Muscle of arm (tissue), 12 donors: ENCODE measurements around the gene CLDN14. TPM values are rescaled to one million over a fixed set of nuclear protein-coding genes. Genes with fewer than 3 reads are reported as not detected.

Source experiments
- DNase-seq: peaks from one replicate; pipeline ENCODE4 v3.0.0-alpha.2; 2013
- polyA plus RNA-seq, 12 donors: library from polyadenylated mRNA; unstranded; fragments of 120-200 nt; gene quantifications; one replicate each; pipeline ENCODE4 v1.2.1, GENCODE V29; 2013; ENCODE audit not compliant: insufficient read length in 12 of 12

The CLDN14 gene
- polyA plus RNA-seq, 12 donors, result 0.49 to 8.5 (median 1.8) TPM; not detected in 2

DNA sequence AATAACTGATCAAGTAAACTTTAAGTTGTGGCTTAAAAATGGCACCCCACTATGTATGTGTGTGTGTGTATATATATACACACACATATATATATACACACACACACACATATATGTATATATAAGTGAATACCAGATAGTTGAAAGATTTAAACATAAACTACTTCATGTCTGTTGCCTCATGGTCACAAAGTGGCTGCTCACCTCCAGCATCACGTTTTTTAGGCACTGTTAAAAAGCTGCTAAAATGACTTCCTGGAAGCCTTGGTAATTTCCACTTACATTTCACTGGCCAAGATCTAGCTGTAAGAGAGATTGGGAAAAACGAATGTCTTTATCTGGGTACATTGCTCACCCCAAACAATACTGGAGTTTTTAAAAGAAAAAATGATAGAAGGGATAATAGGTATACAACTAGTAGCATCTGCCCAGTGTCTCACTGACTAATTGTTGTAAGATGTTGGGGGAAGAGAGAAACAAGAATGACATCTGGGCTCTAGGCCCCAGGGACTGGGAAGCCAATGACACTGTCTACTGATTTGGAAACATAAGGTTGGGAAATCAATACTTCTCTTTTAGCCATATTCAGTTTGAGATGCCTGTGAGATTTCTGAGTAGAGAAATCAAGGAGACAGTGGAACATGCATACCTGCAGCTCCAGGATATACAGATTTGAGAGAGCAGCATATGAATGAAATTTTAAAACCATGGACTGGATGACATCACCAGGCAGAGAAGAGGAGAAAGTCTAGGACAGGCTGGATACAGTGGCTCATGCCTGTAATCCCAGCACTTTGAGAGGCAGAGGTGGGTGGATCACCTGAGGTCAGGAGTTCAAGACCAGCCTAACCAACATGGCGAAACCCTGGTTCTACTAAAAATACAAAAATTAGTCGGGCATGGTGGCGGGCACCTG is 42.8 kb downstream of the CLDN14 start:
- no peak for DNase-seq

DNA sequence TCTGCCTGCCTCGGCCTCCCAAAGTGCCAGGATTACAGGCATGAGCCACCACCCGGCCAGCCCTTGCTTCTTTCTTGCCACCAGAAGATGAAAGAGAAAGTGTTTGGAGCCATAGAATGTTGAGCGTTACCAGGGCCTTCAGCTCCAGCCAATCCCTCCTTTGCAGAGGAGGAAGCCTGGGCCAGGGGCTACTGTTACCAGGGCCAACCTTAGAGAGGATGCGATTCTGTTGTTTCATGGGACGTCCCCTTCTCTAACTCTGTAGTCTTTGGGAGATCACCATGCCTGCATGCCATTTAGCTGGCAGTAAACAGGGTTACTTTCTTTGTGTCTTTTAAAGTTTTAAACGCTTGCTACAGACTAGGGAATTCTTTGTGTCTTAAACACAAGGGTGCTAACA is 45.8 kb downstream of the CLDN14 start:
- no peak for DNase-seq

DNA sequence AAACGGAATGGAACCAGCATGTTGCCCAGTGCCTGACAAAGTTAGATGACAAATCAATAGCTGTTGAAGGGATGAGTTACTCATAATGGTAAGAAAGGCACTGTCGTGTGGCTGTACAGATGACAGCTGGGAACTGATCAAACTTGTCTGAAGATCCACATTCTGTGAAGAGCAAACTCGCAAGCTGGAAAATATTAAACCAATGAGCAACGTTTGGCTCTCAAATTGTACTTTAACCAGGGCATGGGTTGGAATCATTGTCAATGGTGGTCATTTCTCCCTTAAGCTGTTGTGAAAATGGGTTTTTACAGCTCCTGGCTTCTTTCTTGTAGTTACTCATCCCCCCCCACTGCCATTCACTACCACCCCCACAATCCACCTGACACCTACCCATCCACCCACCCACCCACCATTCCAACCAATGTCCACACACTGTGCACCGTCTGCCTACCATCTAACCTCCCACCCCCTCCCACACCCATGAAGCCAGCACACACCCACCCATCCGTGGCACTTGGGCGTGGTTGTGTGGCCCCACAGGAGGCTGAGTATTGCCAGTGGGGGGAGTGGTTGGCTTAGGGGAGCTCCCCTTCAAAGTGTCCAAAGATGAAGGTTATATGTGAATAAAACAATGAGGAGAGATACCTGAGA is 46.7 kb downstream of the CLDN14 start:
- DNase-seq, result no peak

DNA sequence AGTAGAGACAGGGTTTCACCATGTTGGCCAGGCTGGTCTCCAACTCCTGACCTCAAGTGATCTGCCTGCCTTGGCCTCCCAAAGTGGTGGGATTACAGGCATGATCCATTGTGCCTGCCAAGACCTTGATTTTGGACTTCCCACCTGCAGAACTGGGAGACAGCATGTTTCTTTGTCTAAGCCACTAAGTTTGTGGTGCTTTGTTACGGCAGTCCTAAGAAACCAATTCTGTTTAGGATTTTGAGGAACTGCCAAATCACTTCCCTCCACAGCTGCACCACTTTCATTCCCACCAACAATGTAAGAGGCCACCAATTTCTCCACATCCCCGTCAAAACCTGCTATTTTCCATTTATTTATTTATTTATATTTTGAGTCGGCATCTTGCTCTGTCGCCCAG is 48.7 kb downstream of the CLDN14 start:
- no peak for DNase-seq

DNA sequence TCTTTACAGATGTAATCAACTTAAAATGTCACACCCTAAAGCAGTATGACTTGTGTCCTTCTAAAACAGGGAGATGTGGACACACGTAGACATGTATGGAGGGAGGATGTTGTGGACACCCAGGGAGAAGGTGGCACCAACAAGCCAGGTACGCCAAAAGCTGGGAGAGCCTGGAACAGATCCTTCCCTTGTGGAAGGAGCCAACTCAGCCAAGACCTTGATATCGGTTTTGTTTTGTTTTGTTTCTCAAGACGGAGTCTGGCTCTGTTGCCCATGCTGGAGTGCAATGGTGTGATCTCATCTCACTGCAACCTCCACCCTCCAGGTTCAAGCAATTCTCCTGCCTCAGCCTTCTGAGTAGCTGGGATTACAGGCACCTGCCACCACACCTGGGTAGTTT is 49.1 kb downstream of the CLDN14 start:
- DNase-seq, result no peak

DNA sequence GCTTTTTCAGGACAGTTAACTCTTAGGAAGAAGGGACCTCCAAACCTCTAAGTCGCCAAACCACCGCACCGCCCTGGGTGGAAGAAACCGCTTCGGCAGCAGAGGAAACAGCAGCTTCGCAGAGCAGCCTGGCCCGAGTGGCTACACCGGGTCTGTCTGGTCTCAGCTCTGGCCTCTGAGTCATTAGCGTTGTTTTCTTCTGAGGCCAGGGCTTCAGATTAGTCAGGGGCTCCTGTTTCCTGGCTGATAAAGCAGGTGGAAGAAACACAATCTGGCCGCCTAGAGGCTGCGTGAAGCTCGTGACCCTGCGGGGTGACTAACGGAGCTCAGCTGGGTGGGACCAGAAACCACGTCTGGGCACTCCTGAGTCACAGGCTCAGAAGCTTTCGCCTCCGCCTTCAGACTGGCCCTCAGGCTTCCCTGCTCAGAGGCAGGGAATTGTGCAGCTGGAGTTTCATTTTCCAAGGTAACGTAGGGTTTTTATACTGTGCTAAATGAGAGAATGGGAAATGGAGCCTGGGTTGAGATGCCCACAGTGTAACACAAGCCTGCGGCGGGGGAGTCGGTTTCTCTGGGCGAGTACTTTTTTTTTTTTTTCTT is 49.9 kb downstream of the CLDN14 start:
- peak; percentile 38 for DNase-seq

DNA sequence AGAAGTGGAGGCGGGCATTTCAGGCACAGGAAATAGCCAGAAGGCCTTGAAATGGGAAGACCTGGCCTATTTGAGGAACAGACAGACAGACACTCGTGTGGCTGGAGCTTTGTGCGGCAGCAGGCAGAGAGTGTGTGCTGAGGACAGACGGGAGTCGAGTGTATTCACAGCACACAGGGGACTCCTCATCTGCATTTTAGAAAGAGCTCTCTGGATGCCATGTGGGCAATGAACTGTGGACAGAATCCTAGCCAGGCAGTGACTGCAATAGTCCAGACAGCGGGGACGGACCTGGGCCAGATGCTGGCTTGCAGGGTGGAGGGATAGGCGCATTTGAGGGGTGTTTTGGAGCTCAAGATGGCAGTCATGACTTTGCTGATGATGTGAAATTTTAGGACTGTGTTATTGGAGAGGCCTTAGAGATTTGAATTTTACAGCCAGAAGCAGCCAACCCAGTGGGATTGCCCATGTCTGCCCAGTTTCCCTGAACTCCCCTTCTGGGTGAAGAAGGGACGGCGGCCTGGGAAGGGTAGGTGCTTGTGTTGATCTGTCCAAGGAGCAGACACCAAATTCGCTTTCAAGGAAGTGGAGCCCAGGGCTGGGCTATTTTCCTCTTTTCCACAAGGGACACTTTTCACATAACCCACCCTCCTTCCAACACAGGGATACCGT is 51.0 kb downstream of the CLDN14 start:
- no peak for DNase-seq

DNA sequence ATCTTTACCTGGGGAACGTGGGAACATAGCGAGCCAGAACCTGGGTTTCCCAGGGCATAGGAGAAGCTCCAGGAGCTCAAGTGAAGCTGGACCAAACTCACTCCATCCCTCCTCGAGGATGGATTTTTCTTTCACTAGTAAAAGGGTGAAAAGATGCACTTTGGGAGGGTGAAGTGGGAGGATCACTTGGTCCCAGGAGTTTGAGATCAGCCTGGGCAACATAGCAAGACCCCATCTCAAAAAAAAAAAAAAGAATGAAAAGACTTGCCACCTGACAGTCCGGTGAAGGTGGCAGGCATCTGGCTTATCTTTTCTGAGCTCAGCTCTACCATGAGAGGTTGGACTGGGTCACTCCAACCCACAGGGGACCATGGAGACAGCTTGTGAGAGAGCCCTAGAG is 52.4 kb downstream of the CLDN14 start:
- no peak for DNase-seq

DNA sequence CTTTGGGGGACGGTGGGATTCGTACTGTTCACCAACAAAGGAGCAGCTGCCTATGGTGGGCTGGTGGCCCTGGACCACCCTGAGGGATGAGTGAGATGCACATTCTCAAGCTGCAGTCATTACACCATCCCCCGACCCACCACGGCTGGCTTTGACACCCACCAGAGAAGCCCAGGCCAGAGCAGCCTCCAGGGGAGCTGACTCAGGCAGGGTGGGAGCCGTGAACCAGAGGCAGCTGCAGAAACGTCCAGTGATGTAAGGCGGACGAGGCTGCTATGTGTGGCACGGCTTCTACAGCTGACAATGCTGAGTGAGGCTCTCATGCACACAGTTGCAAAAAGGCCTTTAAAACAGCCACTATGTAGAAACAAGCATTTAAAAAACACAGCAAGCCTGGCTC is 54.6 kb downstream of the CLDN14 start:
- DNase-seq, result peak; percentile 34

DNA sequence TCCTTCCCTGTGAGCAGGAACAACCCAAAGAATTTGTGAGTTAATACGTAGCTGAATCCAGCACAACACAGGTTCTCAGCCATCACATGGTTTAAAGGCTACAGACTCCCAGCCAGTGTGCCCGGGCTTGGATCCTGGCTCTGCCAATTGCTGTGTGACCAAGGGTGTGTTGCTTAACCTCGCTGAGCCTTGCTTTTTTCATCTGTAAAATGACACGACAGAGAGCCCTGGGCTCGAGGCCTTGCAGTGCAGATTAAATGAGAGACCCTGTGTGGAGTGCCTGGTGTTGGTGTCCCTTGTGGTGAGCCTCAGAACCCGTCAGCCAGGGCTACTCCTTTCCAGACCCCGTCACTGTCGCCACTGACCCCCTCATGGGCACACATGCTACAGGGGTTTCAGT is 55.3 kb downstream of the CLDN14 start:
- DNase-seq, result no peak

DNA sequence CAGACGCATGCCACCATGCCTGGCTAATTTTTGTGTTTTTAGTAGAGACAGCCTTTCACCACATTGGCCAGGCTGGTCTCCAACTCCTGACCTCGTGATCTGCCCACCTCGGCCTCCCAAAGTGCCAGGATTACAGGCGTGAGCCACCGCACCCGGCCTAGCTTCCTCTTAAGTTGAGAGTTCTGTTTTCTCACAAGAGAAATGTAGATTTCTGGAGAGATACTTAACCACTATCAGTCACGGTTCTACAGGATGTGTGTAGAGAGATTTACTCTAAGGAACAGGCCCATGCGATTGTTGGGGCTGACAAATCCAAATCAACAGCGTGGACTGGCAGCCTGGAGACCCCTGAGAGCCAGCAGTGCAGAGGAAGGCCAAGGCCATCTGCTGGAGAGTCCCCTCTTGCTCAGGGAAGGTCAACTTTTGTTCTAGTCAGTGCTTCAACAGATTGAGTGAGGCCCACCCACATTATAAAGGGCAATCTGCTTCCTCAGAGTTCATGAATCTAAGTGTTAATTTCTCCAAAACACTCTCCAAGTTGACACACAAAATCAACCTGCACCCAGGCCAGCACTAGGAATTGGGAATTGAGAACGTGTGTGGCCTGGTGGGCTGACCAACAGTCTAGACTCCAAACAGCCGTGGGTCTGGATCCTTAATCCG is 56.0 kb downstream of the CLDN14 start:
- no peak for DNase-seq

DNA sequence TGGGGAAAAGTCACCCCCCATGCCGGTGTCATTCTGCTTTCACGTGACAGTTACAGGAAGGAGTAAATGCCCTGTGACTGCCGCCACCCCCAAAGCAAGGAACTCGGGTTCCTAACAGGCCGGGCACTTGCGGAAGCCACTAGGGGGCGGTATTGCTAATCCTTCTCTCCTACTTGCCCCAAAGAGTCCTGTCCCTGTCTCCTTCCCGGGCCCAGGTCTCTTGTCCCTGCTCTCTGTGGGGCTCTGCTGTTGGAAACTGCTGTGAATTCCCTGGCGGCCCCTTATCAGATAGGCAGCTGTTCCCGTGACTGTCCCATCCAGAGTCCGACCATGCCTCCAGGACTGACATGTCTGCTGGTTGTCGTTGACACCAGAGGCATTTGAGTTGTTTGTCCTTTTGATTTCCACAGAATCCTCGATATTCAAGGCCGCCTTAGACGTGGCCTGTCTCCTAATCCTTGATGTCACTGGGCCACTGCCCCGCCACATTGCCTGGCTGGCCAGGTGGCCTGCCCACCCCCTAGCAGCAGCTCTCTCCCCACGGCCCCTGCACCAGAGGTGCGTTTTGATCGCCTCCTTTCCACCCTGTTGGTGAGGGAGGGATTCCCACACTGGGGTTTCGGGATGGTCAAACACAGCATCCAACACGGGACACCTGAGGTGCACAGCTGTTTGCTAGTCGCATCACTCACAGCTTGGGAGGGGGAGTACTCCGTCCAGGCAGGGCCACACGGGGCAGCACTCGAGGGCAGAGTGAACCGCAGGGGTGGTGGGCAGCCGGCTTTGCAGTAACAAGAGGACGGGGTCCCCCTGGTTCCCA is 57.4 kb downstream of the CLDN14 start:
- DNase-seq, result no peak

DNA sequence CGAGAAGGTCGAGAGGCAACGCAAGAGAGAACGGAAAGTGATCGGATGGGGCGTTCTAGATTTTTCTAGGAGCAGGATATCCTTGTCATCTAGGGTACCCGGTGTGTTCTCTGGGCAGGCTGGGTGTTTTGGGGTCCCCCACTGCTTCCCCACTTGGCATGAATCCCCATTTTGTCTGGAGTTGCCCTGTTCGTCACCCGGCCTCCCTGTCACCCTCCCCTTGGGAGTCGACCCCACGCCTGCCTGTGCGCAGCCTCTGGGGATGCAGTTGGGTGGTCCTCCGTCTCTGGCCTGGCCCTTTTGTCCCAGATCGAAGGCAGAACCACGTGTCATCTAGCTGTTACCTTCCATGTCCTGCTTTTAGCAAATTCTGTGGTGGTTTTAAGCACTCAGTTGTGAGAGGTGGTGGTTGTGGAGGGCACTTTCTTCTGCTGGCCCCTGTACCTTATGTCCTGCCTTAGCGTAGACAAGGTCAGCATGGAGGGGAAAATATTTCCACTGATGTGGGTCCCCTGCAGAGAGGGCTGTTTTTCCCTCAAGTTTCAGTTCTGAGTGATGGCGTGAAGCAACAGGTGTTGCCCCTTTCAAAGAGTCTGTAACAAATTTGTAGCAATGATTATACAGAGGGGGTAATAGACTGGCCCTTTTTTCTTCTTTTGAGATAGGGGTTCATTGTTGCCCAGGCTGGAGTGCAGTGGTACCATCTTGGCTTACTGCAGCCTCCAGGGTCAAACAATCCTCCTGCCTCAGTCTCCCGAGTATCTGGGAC is 59.2 kb downstream of the CLDN14 start:
- no peak for DNase-seq

DNA sequence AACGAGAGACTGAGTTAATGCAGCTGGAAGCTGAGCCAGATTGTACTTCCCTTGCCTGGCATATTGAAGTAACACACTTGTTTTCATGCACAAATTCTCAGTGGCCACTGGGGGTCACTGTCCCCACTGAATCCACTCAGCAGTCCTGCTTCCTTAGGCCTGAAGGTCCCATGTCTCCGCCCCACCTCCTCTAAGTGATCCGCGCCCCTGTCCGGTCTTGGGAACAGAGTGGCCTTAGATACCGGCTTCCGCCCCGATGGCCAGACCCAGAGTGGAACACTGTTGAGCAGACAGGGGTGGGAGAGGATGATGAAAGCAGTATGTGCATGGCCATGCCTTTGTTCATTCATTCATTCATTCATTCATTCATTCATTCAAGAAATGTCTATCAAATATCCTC is 59.9 kb downstream of the CLDN14 start:
- DNase-seq, result peak; percentile 72

DNA sequence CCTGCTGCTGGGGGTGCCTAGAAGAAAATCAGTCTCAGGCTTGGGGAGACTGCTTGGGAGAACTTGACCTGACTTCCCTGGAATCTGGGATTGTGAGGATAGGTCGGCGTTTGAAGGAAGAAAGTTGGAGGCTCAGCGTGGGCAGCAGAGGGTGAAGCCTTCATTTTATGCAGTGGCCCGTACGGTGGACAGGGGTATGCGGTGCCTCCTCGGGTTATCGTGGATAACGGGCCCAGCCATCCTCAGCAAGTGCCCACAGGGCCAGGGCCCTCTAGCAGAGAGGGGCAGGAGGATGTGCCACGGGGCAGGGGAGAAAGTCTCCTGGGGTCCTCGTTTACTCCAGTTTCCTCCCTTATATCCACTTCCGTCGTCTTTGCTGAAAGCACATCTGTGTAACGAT is 60.7 kb downstream of the CLDN14 start:
- DNase-seq, result no peak

DNA sequence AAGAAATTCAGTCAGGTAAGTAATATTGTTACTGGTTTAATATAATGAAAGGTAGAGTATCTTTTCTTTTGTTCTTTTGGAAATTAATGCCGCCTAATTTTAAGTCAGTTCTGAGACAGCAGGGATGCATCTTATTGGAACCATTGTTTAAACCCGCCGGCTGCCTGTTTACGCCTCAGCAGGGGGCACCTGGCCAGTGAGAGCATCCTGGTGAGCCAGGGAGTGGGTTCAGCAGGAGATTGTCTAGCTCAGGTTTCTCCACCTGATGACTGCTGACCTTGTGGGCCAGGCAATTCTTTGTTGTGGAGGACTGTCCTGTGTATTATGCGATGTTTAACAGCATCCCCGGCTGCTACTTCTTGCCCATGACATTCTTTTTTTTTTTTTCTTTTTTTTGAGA is 64.5 kb downstream of the CLDN14 start:
- DNase-seq, result no peak

DNA sequence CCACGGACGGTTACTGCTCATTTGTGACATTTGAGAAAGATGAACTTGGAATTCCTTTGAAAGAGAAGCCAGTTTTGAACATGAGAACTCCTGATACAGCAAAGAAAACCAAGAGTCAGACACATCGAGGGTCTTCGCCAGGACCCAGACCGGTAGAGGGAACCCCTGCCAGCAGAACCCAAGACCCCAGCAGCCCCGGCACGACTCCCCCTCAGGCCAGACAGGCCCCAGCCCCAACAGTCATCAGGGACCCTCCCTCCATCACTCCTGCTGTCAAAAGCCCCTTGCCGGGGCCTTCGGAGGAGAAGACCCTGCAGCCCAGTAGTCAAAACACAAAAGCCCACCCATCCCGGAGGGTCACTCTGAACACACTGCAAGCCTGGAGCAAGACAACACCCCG is 67.0 kb downstream of the CLDN14 start:
- DNase-seq, result no peak

DNA sequence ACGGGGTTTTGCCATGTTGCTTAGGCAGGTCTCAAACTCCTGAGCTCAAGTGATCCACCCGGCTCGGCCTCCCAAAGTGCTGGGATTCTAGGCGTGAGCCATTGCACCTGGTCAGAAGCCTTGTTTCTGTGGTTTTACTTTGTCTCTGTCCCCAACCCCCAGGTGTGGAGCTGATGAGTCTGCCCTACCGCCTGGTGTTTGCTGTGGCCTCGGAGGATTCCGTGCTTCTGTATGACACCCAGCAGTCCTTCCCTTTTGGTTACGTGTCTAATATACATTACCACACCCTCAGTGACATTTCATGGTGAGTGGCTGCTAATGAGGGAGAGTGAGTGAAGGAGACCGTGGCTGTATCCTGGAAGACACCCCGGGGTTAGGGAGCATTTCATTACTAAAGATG is 68.6 kb downstream of the CLDN14 start:
- no peak for DNase-seq
